ENCODE measurements around the gene S100A13.
"Not testable (repeated sequence)": the region's sequence is repeated elsewhere in the genome, so short reads cannot be mapped to it uniquely, and the experiment has no call there.

The S100A13 gene

GRCh38 chr1:153608742-153609584 lies 18.3 kb downstream of the S100A13 start:
- Mint-ChIP-seq H3K4me1 (peaks cover 5% of the 10 kb centered on the region), H3K27ac (peak overlapping the region; percentile 48)
- ATAC-seq, result peak; percentile 47

GRCh38 chr1:153608089-153608682 lies 19.1 kb downstream of the S100A13 start:
- peaks cover 5% of the 10 kb centered on the region for H3K4me1 Mint-ChIP-seq
- ATAC-seq (no peak), DNase-seq (ENCODE audit: low spot score in 2 of 2) (no peak)
- H3K4me3 Mint-ChIP-seq, result no peak overlapping the region
- H3K9me3 Mint-ChIP-seq, result no peaks in the 10 kb centered on the region
- no peaks in the 10 kb centered on the region for H3K36me3 Mint-ChIP-seq
- H3K27ac Mint-ChIP-seq, result peak overlapping the region; percentile 48

More at GRCh38 chr1:153608742-153609584, 18.3 kb downstream of the S100A13 start:
- no peak for DNase-seq (ENCODE audit: low spot score in 2 of 2)
- Mint-ChIP-seq H3K4me3 (no peak overlapping the region), H3K36me3 (no peaks in the 10 kb centered on the region), H3K9me3 (no peaks in the 10 kb centered on the region)

- peaks cover 5% of the 10 kb centered on the region for H3K4me1 Mint-ChIP-seq
- DNase-seq (ENCODE audit: low spot score in 2 of 2) (no peak), ATAC-seq (no peak)
- no peaks in the 10 kb centered on the region for H3K36me3 Mint-ChIP-seq
- H3K4me3 Mint-ChIP-seq, result no peak overlapping the region
- H3K27ac Mint-ChIP-seq, result peak overlapping the region; percentile 16
- H3K9me3 Mint-ChIP-seq, result no peaks in the 10 kb centered on the region
Measured at GRCh38 chr1:153607381-153607780, 19.9 kb downstream of the S100A13 start.

- ATAC-seq (no peak), DNase-seq (ENCODE audit: low spot score in 2 of 2) (no peak)
- Mint-ChIP-seq H3K27ac (no peak overlapping the region), H3K9me3 (no peaks in the 10 kb centered on the region), H3K4me3 (no peak overlapping the region), H3K4me1 (peaks cover 5% of the 10 kb centered on the region), H3K36me3 (no peaks in the 10 kb centered on the region)
Measured at GRCh38 chr1:153606194-153606593, 21.1 kb downstream of the S100A13 start.

GRCh38 chr1:153602749-153603148 lies 24.6 kb downstream of the S100A13 start:
- H3K36me3 Mint-ChIP-seq, result no peaks in the 10 kb centered on the region
- H3K4me1 Mint-ChIP-seq, result peaks cover 5% of the 10 kb centered on the region
- DNase-seq (ENCODE audit: low spot score in 2 of 2) (no peak), ATAC-seq (no peak)
- no peaks in the 10 kb centered on the region for H3K9me3 Mint-ChIP-seq
- no peak overlapping the region for H3K27ac Mint-ChIP-seq
- no peak overlapping the region for H3K4me3 Mint-ChIP-seq

- no peaks in the 10 kb centered on the region for H3K9me3 Mint-ChIP-seq
- DNase-seq (ENCODE audit: low spot score in 2 of 2) (no peak), ATAC-seq (no peak)
- peaks cover 15% of the 10 kb centered on the region for H3K4me1 Mint-ChIP-seq
- no peak overlapping the region for H3K27ac Mint-ChIP-seq
- no peak overlapping the region for H3K4me3 Mint-ChIP-seq
- H3K36me3 Mint-ChIP-seq, result no peaks in the 10 kb centered on the region
Measured at GRCh38 chr1:153599847-153600246, 27.5 kb downstream of the S100A13 start.

GRCh38 chr1:153598309-153599172 lies 28.8 kb downstream of the S100A13 start:
- H3K27ac Mint-ChIP-seq, result no peak overlapping the region
- H3K9me3 Mint-ChIP-seq, result no peaks in the 10 kb centered on the region
- no peak overlapping the region for H3K4me3 Mint-ChIP-seq
- H3K36me3 Mint-ChIP-seq, result no peaks in the 10 kb centered on the region
- no peak for DNase-seq (ENCODE audit: low spot score in 2 of 2)
- ATAC-seq, result peak; percentile 75
- H3K4me1 Mint-ChIP-seq, result peaks cover 15% of the 10 kb centered on the region

- Mint-ChIP-seq H3K4me1 (peaks cover 15% of the 10 kb centered on the region), H3K9me3 (no peaks in the 10 kb centered on the region), H3K4me3 (peak overlapping the region; percentile 29), H3K36me3 (no peaks in the 10 kb centered on the region), H3K27ac (peak overlapping the region; percentile 63)
- DNase-seq (ENCODE audit: low spot score in 2 of 2), result no peak
- ATAC-seq, result peak; percentile 98
Measured at GRCh38 chr1:153597206-153597605, 30.1 kb downstream of the S100A13 start.

GRCh38 chr1:153592748-153593147 lies 34.6 kb downstream of the S100A13 start:
- no peaks in the 10 kb centered on the region for H3K36me3 Mint-ChIP-seq
- no peak for ATAC-seq
- no peak overlapping the region for H3K4me3 Mint-ChIP-seq

GRCh38 chr1:153588482-153588881 lies 38.8 kb downstream of the S100A13 start:
- ATAC-seq (no peak), DNase-seq (ENCODE audit: low spot score in 2 of 2) (no peak)
- Mint-ChIP-seq H3K9me3 (no peaks in the 10 kb centered on the region), H3K27ac (no peak overlapping the region), H3K4me3 (no peak overlapping the region), H3K4me1 (no peaks in the 10 kb centered on the region), H3K36me3 (no peaks in the 10 kb centered on the region)

More at GRCh38 chr1:153592748-153593147, 34.6 kb downstream of the S100A13 start:
- Mint-ChIP-seq H3K4me1 (peaks cover 10% of the 10 kb centered on the region), H3K27ac (no peak overlapping the region), H3K9me3 (no peaks in the 10 kb centered on the region)
- no peak for DNase-seq (ENCODE audit: low spot score in 2 of 2)

- H3K4me3 Mint-ChIP-seq; DNase-seq (ENCODE audit: low spot score in 2 of 2); H3K36me3 Mint-ChIP-seq; H3K4me1 Mint-ChIP-seq; H3K9me3 Mint-ChIP-seq; ATAC-seq; H3K27ac Mint-ChIP-seq: not testable (repeated sequence)
Measured at GRCh38 chr1:153588033-153588432, 39.3 kb downstream of the S100A13 start.

- ATAC-seq, result no peak
- H3K9me3 Mint-ChIP-seq, result no peaks in the 10 kb centered on the region
- H3K27ac Mint-ChIP-seq, result no peak overlapping the region
- DNase-seq (ENCODE audit: low spot score in 2 of 2), result no peak
- H3K36me3 Mint-ChIP-seq, result no peaks in the 10 kb centered on the region
- no peak overlapping the region for H3K4me3 Mint-ChIP-seq
- H3K4me1 Mint-ChIP-seq, result no peaks in the 10 kb centered on the region
Measured at GRCh38 chr1:153587314-153587713, 40.0 kb downstream of the S100A13 start.

- H3K9me3 Mint-ChIP-seq, result no peaks in the 10 kb centered on the region
- DNase-seq (ENCODE audit: low spot score in 2 of 2), result no peak
- H3K4me1 Mint-ChIP-seq, result no peaks in the 10 kb centered on the region
- no peaks in the 10 kb centered on the region for H3K36me3 Mint-ChIP-seq
- H3K4me3 Mint-ChIP-seq, result no peak overlapping the region
- no peak overlapping the region for H3K27ac Mint-ChIP-seq
- no peak for ATAC-seq
Measured at GRCh38 chr1:153586347-153586746, 41.0 kb downstream of the S100A13 start.

GRCh38 chr1:153585006-153585405 lies 42.3 kb downstream of the S100A13 start:
- Mint-ChIP-seq H3K36me3 (no peaks in the 10 kb centered on the region), H3K4me1 (no peaks in the 10 kb centered on the region), H3K27ac (no peak overlapping the region), H3K9me3 (no peaks in the 10 kb centered on the region), H3K4me3 (no peak overlapping the region)
- ATAC-seq, result no peak
- DNase-seq (ENCODE audit: low spot score in 2 of 2), result no peak

GRCh38 chr1:153583976-153584375 lies 43.3 kb downstream of the S100A13 start:
- H3K9me3 Mint-ChIP-seq, result no peaks in the 10 kb centered on the region
- no peak overlapping the region for H3K4me3 Mint-ChIP-seq
- no peak overlapping the region for H3K27ac Mint-ChIP-seq
- ATAC-seq (no peak), DNase-seq (ENCODE audit: low spot score in 2 of 2) (no peak)
- no peaks in the 10 kb centered on the region for H3K4me1 Mint-ChIP-seq
- H3K36me3 Mint-ChIP-seq, result no peaks in the 10 kb centered on the region
